ENCODE data around the gene PIP5K1C.

DNA sequence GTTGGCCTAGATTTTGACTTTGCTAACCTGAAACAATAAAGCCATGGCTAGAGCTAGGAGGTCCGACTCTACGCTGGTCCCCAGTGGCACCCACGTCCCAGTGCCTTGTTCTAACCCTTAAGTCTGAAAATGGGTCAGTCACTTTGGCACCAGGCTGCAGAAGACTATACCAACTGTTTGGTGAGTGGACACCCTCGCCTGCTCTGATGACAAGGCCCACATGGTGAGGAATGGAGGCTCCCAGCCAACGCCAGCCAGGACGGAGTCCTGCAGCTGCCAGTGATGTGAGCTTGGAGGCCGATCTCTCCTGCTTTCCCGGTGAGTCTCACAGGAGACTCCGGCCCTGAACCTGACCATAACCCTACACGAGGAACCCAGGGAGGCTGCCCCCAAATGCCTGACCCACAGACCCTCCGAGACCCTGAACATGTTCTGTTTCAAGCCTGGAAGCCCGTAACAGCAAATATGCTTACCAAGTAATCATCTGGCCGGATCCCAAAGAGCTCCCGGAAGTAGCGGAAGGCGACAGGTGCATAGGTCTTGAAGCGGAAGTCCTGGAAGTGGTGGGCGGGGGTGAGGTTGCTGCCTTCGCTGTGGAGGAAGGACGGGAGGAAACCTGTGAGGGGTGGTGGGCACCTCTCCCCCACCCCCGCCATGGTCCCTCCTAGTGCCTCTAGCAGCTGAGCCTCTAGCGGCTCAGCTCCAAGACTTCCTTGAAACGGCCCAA is 39.6 kb downstream of the PIP5K1C start:
- no peak for TF ChIP-seq CTCF (IDR thresholded peaks at IDR 0.05)
- no peak for TF ChIP-seq EZH2 (IDR thresholded peaks at IDR 0.05)
- no peak for TF ChIP-seq EZH2phosphoT487 (IDR thresholded peaks at IDR 0.05)
